ENCODE data around the gene LCE3E.
"Not testable (repeated sequence)": the region's sequence is repeated elsewhere in the genome, so short reads cannot be mapped to it uniquely, and the experiment has no call there.

LCE3E gene

DNA sequence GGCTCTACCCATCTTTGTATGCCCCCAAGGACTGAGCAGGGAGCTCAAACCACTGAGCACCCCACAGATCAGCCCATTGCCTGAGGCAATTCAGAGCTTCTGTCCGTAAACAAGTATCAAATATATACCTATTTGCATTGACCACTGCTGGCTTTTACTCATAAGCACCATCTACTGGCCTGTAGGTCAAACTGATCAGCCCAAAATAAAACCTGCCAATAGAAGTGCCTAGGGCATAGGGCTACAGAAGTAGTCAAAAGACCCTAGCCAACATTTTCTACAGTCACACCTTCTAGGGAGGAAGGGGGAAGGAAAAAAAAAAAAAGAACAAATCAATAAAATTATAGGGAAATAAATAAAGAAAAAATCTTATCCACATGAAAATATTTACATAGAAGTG lies 19.0 kb upstream of the LCE3E start:
- Histone ChIP-seq H3K4me1 (ENCODE audit: control insufficient read depth in 1 of 2, insufficient read depth in 2 of 2, low read length in 2 of 2) (no peaks in the 10 kb centered on the region), H3K9me3 (ENCODE audit: insufficient read depth, low read depth, low read length) (no peaks in the 10 kb centered on the region), H2BK120ac (ENCODE audit: insufficient read depth, low read length, poor library complexity) (no peak overlapping the region), H2AFZ (ENCODE audit: insufficient read depth, low read length, poor library complexity) (no peak overlapping the region), H4K91ac (ENCODE audit: low read depth, low read length) (no peak overlapping the region), H3K79me1 (ENCODE audit: low read length) (no peaks in the 10 kb centered on the region), H2BK5ac (ENCODE audit: low read depth, low read length, poor library complexity) (no peak overlapping the region), H4K12ac (ENCODE audit: low read depth, low read length) (no peak overlapping the region), H3K79me2 (ENCODE audit: control insufficient read depth, insufficient read depth, low read length, poor library complexity) (no peaks in the 10 kb centered on the region), H2AK5ac (ENCODE audit: low read length) (no peak overlapping the region), H3K18ac (ENCODE audit: low read length) (no peak overlapping the region), H3K23ac (ENCODE audit: low read length) (no peak overlapping the region), H3K4me2 (ENCODE audit: low read length) (no peak overlapping the region), H2BK12ac (ENCODE audit: low read length) (no peak overlapping the region), H3K36me3 (ENCODE audit: control insufficient read depth in 1 of 2, insufficient read depth in 2 of 2, low read length in 2 of 2) (no peaks in the 10 kb centered on the region), H3K4me3 (ENCODE audit: low read depth, low read length) (no peak overlapping the region), H3K27ac (ENCODE audit: low read depth, low read length) (no peak overlapping the region), H3K9ac (ENCODE audit: low read length) (no peak overlapping the region), H3K4ac (ENCODE audit: low read depth, low read length) (no peak overlapping the region), H3K27me3 (ENCODE audit: insufficient read depth, low read length) (no peaks in the 10 kb centered on the region), H3K14ac (ENCODE audit: low read length) (no peak overlapping the region), H4K8ac (ENCODE audit: low read depth, low read length) (no peak overlapping the region)
- no peak for DNase-seq
- WGBS (ENCODE audit: extremely low coverage, insufficient coverage, insufficient read length): no CpG with 5 or more reads among the region's 1 CpG

DNA sequence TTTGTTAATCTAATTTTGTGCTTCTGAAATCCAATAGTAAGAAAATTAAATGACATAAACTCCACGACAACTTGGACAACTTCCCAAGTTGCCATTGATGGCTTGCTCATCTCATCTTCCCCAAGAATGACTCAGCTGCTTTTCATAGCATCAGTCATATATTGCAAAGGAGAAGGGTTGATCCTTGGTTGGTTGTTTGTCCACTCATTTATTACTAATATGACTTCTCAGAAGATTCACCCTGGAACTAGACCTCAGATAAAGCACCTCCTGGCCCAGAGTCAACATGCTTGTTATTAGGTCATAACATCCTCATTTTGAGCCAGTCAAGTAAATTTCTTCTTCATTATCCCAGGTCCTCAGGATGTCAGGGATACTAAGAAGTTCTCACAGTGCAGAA lies 16.1 kb upstream of the LCE3E start:
- H3K9ac ChIP-seq (ENCODE audit: low read length): no peak overlapping the region
- peaks cover 12% of the 10 kb centered on the region for H3K9me3 ChIP-seq (ENCODE audit: insufficient read depth, low read depth, low read length)
- no peak for DNase-seq
- H3K23ac ChIP-seq (ENCODE audit: low read length): no peak overlapping the region
- H3K18ac ChIP-seq (ENCODE audit: low read length): no peak overlapping the region
- no peaks in the 10 kb centered on the region for H3K79me2 ChIP-seq (ENCODE audit: control insufficient read depth, insufficient read depth, low read length, poor library complexity)
- H4K8ac ChIP-seq (ENCODE audit: low read depth, low read length): no peak overlapping the region
- no peak overlapping the region for H2BK5ac ChIP-seq (ENCODE audit: low read depth, low read length, poor library complexity)
- no peak overlapping the region for H4K91ac ChIP-seq (ENCODE audit: low read depth, low read length)
- no peak overlapping the region for H3K4me3 ChIP-seq (ENCODE audit: low read depth, low read length)
- no peak overlapping the region for H2AFZ ChIP-seq (ENCODE audit: insufficient read depth, low read length, poor library complexity)
- no peak overlapping the region for H3K27ac ChIP-seq (ENCODE audit: low read depth, low read length)
- H2BK12ac ChIP-seq (ENCODE audit: low read length): no peak overlapping the region
- H4K12ac ChIP-seq (ENCODE audit: low read depth, low read length): no peak overlapping the region
- no peak overlapping the region for H2AK5ac ChIP-seq (ENCODE audit: low read length)
- H2BK120ac ChIP-seq (ENCODE audit: insufficient read depth, low read length, poor library complexity): no peak overlapping the region
- H3K4me1 ChIP-seq (ENCODE audit: control insufficient read depth in 1 of 2, insufficient read depth in 2 of 2, low read length in 2 of 2): no peaks in the 10 kb centered on the region
- H3K36me3 ChIP-seq (ENCODE audit: control insufficient read depth in 1 of 2, insufficient read depth in 2 of 2, low read length in 2 of 2): no peaks in the 10 kb centered on the region
- no peak overlapping the region for H3K4me2 ChIP-seq (ENCODE audit: low read length)
- no peak overlapping the region for H3K14ac ChIP-seq (ENCODE audit: low read length)
- no CpG with 5 or more reads among the region's 1 CpG for WGBS (ENCODE audit: extremely low coverage, insufficient coverage, insufficient read length)
- no peak overlapping the region for H3K4ac ChIP-seq (ENCODE audit: low read depth, low read length)
- no peaks in the 10 kb centered on the region for H3K79me1 ChIP-seq (ENCODE audit: low read length)
- no peaks in the 10 kb centered on the region for H3K27me3 ChIP-seq (ENCODE audit: insufficient read depth, low read length)

DNA sequence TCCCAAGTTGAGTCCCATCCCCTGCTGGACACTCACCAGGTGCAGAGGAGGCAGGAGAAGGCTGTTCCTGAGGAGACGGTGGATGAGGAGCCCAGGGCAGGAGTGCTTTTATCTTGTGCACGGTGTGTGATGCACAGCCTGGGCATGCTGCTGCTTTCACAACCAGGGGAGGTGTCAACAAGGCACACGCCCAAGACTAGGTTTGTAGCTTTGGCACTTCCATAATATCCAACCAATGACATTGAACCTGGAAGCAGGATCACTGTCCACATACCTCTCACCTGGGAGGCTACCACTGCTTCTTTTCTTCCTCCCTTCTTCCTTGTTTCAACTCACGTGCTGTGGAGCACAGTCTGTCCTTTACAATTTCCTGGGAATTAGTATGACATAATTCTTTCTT lies 13.9 kb upstream of the LCE3E start, which contains the start of gene LCE3D:
Gene LCE3D, minus strand, starts transcription at position 84 of the 400 bp plus-strand sequence. CDS start 580 bp downstream, outside the sequence.
- Histone ChIP-seq H2BK12ac (ENCODE audit: low read length) (no peak within 1 kb of the TSS), H3K9ac (ENCODE audit: low read length) (no peak within 1 kb of the TSS), H3K4me2 (ENCODE audit: low read length) (no peak within 1 kb of the TSS), H3K79me1 (ENCODE audit: low read length) (no peaks in the 10 kb centered on the region), H4K8ac (ENCODE audit: low read depth, low read length) (no peak within 1 kb of the TSS), H3K23ac (ENCODE audit: low read length) (no peak within 1 kb of the TSS), H3K4me1 (ENCODE audit: control insufficient read depth in 1 of 2, insufficient read depth in 2 of 2, low read length in 2 of 2) (no peaks in the 10 kb centered on the region), H3K9me3 (ENCODE audit: insufficient read depth, low read depth, low read length) (peaks cover 12% of the 10 kb centered on the region), H3K18ac (ENCODE audit: low read length) (no peak within 1 kb of the TSS), H3K27me3 (ENCODE audit: insufficient read depth, low read length) (no peaks in the 10 kb centered on the region), H3K79me2 (ENCODE audit: control insufficient read depth, insufficient read depth, low read length, poor library complexity) (no peaks in the 10 kb centered on the region), H3K36me3 (ENCODE audit: control insufficient read depth in 1 of 2, insufficient read depth in 2 of 2, low read length in 2 of 2) (no peaks in the 10 kb centered on the region), H3K14ac (ENCODE audit: low read length) (no peak within 1 kb of the TSS), H4K91ac (ENCODE audit: low read depth, low read length) (no peak within 1 kb of the TSS), H3K4me3 (ENCODE audit: low read depth, low read length) (no peak within 1 kb of the TSS), H2AK5ac (ENCODE audit: low read length) (no peak within 1 kb of the TSS), H3K27ac (ENCODE audit: low read depth, low read length) (no peak within 1 kb of the TSS), H4K12ac (ENCODE audit: low read depth, low read length) (no peak within 1 kb of the TSS), H2AFZ (ENCODE audit: insufficient read depth, low read length, poor library complexity) (no peak within 1 kb of the TSS), H2BK5ac (ENCODE audit: low read depth, low read length, poor library complexity) (no peak within 1 kb of the TSS), H3K4ac (ENCODE audit: low read depth, low read length) (no peak within 1 kb of the TSS), H2BK120ac (ENCODE audit: insufficient read depth, low read length, poor library complexity) (no peak within 1 kb of the TSS)
- WGBS (ENCODE audit: extremely low coverage, insufficient coverage, insufficient read length): no CpG with 5 or more reads among the region's 4 CpGs
- DNase-seq: peak; percentile 8 to 13

DNA sequence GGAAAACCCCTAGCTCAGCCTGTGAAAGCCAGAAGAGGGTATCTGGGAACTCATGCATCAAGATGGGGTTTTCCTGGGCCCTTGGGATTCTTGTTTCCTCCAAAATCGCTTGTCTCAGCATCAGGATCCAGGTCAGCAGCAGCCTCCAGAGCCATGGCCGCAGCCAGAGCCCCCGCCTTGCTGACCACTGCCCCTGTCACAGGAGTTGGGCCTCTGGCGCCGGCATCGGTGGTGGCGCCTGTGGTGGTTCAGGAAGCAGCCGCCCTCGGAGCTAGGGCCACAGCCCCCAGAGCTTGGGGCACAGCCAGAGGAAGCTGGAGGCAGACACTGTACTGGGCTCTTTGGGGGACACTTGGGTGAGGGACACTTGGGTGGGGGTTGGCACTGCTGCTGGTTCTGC lies 12.9 kb upstream of the LCE3E start:
- H3K27me3 ChIP-seq (ENCODE audit: insufficient read depth, low read length); H3K36me3 ChIP-seq (ENCODE audit: control insufficient read depth in 1 of 2, insufficient read depth in 2 of 2, low read length in 2 of 2); H3K9ac ChIP-seq (ENCODE audit: low read length); H2BK12ac ChIP-seq (ENCODE audit: low read length); H3K14ac ChIP-seq (ENCODE audit: low read length); H4K12ac ChIP-seq (ENCODE audit: low read depth, low read length); H3K18ac ChIP-seq (ENCODE audit: low read length); H4K8ac ChIP-seq (ENCODE audit: low read depth, low read length); H2BK5ac ChIP-seq (ENCODE audit: low read depth, low read length, poor library complexity); H2BK120ac ChIP-seq (ENCODE audit: insufficient read depth, low read length, poor library complexity); H3K79me2 ChIP-seq (ENCODE audit: control insufficient read depth, insufficient read depth, low read length, poor library complexity); H3K4ac ChIP-seq (ENCODE audit: low read depth, low read length); DNase-seq; H2AFZ ChIP-seq (ENCODE audit: insufficient read depth, low read length, poor library complexity); H3K23ac ChIP-seq (ENCODE audit: low read length); H3K4me2 ChIP-seq (ENCODE audit: low read length); H3K4me3 ChIP-seq (ENCODE audit: low read depth, low read length); H2AK5ac ChIP-seq (ENCODE audit: low read length); H3K4me1 ChIP-seq (ENCODE audit: control insufficient read depth in 1 of 2, insufficient read depth in 2 of 2, low read length in 2 of 2); H3K27ac ChIP-seq (ENCODE audit: low read depth, low read length); H4K91ac ChIP-seq (ENCODE audit: low read depth, low read length); H3K79me1 ChIP-seq (ENCODE audit: low read length): not testable (repeated sequence)
- H3K9me3 ChIP-seq (ENCODE audit: insufficient read depth, low read depth, low read length): peaks cover 12% of the 10 kb centered on the region
- no CpG with 5 or more reads among the region's 9 CpGs for WGBS (ENCODE audit: extremely low coverage, insufficient coverage, insufficient read length)

Data from trophoblast cell (in vitro differentiated cells and primary cell).